Osteoblast (primary cell): Measurements from ENCODE around the gene SLA2. TPM values are rescaled to one million over a fixed set of nuclear protein-coding genes. Genes with fewer than 3 reads are reported as not detected.
A peak's percentile ranks its signal among the peaks of the same experiment; 100 is the strongest.

Experiments used
- DNase-seq: peaks from one replicate; pipeline ENCODE4 v3.0.0; 2011; ENCODE audit warnings: low spot score, mixed read lengths; ENCODE audit not compliant: insufficient read length; ENCODE audit errors: missing footprints
- H2AFZ ChIP-seq: 2 replicates; pipeline ENCODE4 v1.6.0; 2011; ENCODE audit warnings: mild to moderate bottlenecking, low read length
- H3K27ac ChIP-seq: 2 replicates; pipeline ENCODE4 v1.5.1; 2011; ENCODE audit warnings: mild to moderate bottlenecking, low read depth, low read length, moderate library complexity
- H3K27me3 ChIP-seq: 2 replicates; pipeline ENCODE4 v1.6.0; 2012; ENCODE audit warnings: mild to moderate bottlenecking, control low read depth, inconsistent platforms, low read length, moderate library complexity; ENCODE audit not compliant: insufficient read depth
- H3K36me3 ChIP-seq: 2 replicates; pipeline ENCODE4 v1.5.1; 2011; ENCODE audit warnings: mild to moderate bottlenecking, low read length, control low read depth, moderate library complexity; ENCODE audit not compliant: insufficient read depth
- H3K4me1 ChIP-seq: 2 replicates; pipeline ENCODE4 v1.5.1; 2011; ENCODE audit warnings: mild to moderate bottlenecking, low read length, control low read depth, moderate library complexity; ENCODE audit not compliant: insufficient read depth
- H3K4me2 ChIP-seq: 2 replicates; pipeline ENCODE4 v1.6.0; 2011; ENCODE audit warnings: mild to moderate bottlenecking, low read length; ENCODE audit not compliant: insufficient read depth
- H3K4me3 ChIP-seq: fragments of 200-600 bp; sonication (generic); 3 replicates; pipeline ENCODE4 v1.5.1; 2012; ENCODE audit warnings: mild to moderate bottlenecking, low read length, inconsistent platforms; ENCODE audit not compliant: insufficient read depth
- H3K79me2 ChIP-seq: 2 replicates; pipeline ENCODE4 v1.6.0; 2012; ENCODE audit warnings: mild to moderate bottlenecking, low read length, control low read depth, inconsistent platforms; ENCODE audit not compliant: insufficient read depth
- H3K9me3 ChIP-seq: 2 replicates; pipeline ENCODE4 v1.5.1; 2011; ENCODE audit warnings: low read depth, low read length, control low read depth
- H4K20me1 ChIP-seq: 2 replicates; pipeline ENCODE4 v1.6.0; 2012; ENCODE audit warnings: mild to moderate bottlenecking, low read length, control low read depth; ENCODE audit not compliant: insufficient read depth
- total RNA-seq: library from RNA; depleted of rRNA; stranded (reverse); fragments of >200 nt; gene quantifications from 2 replicates; pipeline ENCODE4 v1.2.3, GENCODE V29; 2012
- TF ChIP-seq, protein P1 (sequence below): IDR thresholded peaks from 2 replicates; pipeline ENCODE4 v1.5.1; 2011; ENCODE audit warnings: mild to moderate bottlenecking, low read depth, low read length, moderate library complexity; ENCODE audit errors: extremely low read depth

The SLA2 gene
- total RNA-seq, 1 donor, result 0.36 TPM

DNA sequence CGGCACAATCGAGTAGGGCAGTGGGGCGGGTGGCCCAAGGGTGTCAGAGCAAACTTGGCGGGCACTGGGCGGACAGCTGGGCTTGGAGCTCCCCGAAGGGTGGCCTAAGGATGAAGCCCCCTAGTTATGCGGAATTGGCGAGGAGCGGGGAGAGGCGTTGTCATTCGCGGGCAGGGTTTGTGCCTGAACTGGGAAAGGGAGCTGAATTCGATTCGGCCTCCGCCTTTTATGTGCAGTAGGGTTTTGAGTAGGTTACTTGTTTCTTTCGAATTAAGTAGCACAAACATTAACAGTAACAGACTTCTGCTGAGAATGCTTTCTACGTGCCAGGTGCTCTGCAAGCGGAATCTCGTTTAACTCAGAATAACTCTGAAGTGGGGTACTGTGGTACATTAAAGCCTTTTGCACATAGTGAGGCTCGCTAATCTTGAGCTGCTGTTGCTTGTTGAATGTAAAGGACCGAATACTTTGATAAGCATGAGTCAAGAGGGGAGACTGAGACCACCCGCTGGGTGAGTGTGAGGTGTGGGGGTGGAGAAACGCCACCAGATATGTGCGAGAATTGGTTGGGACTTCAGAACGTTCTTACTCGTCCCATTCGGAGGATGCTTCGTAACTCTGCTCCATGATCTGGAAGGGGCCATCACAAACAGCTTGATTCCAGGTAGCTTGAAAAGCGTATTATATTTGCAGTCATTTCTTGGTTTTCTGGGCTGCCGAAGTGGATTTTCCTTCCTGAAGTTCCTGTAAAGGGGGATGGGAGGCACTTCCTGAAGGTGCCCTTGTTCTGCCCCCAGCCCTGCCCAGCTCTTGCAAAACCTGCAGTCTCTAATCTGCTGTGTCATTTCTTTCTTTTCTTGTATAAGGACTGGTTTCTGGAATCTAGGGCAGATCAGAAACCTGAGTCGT is 39.6 kb downstream of the SLA2 start:
- Histone ChIP-seq H3K4me2 (peak overlapping the region; percentile 98), H3K4me3 (peak overlapping the region; percentile 93), H3K27ac (peak overlapping the region; percentile 48), H3K4me1 (peaks cover 17% of the 10 kb centered on the region), H3K79me2 (peaks cover 40% of the 10 kb centered on the region), H2AFZ (peak overlapping the region; percentile 45), H3K36me3 (peaks cover 38% of the 10 kb centered on the region), H3K27me3 (no peaks in the 10 kb centered on the region), H3K9me3 (no peaks in the 10 kb centered on the region), H4K20me1 (peaks cover 21% of the 10 kb centered on the region)
- TF ChIP-seq, protein P1, sequence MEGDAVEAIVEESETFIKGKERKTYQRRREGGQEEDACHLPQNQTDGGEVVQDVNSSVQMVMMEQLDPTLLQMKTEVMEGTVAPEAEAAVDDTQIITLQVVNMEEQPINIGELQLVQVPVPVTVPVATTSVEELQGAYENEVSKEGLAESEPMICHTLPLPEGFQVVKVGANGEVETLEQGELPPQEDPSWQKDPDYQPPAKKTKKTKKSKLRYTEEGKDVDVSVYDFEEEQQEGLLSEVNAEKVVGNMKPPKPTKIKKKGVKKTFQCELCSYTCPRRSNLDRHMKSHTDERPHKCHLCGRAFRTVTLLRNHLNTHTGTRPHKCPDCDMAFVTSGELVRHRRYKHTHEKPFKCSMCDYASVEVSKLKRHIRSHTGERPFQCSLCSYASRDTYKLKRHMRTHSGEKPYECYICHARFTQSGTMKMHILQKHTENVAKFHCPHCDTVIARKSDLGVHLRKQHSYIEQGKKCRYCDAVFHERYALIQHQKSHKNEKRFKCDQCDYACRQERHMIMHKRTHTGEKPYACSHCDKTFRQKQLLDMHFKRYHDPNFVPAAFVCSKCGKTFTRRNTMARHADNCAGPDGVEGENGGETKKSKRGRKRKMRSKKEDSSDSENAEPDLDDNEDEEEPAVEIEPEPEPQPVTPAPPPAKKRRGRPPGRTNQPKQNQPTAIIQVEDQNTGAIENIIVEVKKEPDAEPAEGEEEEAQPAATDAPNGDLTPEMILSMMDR, result no peak
- DNase-seq, result peak; percentile 72

DNA sequence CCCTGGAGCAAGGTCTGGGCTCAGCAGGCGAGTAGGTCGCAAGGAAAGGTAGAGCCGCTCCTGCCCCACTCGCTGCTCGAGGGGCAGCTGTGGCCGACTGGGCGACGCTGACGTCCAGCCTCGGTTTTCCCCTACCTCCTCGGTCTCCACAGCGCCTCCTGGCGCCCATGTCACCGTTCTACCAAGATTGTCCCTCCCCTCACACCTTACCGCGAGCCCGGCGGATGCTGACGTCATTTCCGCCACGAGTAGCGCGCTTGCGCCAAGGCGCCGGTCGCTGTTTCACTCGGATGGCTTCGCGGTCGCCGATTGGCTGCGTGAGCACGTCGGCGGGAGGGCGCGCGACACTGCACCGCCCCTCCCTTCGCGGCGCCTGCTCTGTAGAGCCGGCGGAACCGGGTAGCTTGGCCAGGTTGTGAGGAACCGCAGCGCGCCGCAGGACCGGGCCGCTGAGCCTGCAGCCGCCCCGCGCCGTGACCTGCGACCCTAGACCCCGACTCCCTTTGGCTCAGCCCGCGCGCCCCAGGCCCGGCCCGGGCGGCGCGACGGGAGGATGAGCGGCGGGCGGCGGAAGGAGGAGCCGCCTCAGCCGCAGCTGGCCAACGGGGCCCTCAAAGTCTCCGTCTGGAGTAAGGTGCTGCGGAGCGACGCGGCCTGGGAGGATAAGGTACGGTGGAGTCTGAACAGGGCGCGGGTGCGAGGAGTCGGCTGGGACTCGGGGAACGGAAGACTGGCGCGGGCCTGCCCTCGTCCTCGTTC is 40.4 kb downstream of the SLA2 start, which contains the start of gene RAB5IF:
RAB5IF (plus strand) TSS at position 381 of the 759 bp plus-strand sequence; CDS start at position 554, 173 bp downstream.
- Histone ChIP-seq H3K27ac (peak within 1 kb of the TSS; percentile 73), H3K36me3 (peaks cover 31% of the 10 kb centered on the region), H2AFZ (peak within 1 kb of the TSS; percentile 93), H3K4me2 (peak within 1 kb of the TSS; percentile 98), H3K9me3 (no peaks in the 10 kb centered on the region), H3K4me3 (peak within 1 kb of the TSS; percentile 93), H4K20me1 (peaks cover 21% of the 10 kb centered on the region), H3K27me3 (no peaks in the 10 kb centered on the region), H3K79me2 (peaks cover 38% of the 10 kb centered on the region), H3K4me1 (peaks cover 17% of the 10 kb centered on the region)
- TF ChIP-seq, protein P1, result peak; percentile 96
- peak; percentile 98 for DNase-seq

DNA sequence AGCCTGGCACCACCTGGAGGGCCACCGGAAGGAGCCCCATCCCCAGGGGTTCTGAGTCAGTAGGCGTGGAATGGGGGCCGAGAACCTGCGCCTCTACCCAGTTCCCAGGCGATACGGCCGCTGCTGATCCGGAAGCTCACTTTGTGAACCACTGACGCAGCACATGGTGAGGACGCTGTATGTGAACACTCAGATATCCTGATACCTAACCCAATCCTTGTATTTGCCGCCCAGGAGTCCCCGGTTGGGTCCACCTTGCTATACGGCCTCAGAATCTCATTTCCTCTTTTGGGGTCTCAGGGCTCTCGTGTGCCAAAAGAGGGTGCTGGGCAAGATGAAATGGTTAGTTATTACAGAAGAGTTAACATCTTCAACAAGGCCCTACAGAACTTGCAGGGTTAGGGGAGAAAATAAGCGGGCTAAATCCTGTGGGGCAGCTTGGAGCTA is 41.0 kb downstream of the SLA2 start:
- Histone ChIP-seq H3K4me2 (peak overlapping the region; percentile 91), H3K4me1 (peaks cover 17% of the 10 kb centered on the region), H3K27ac (peak overlapping the region; percentile 73), H3K4me3 (peak overlapping the region; percentile 93), H3K27me3 (no peaks in the 10 kb centered on the region), H4K20me1 (peaks cover 21% of the 10 kb centered on the region), H3K79me2 (peaks cover 38% of the 10 kb centered on the region), H3K9me3 (no peaks in the 10 kb centered on the region), H2AFZ (peak overlapping the region; percentile 93), H3K36me3 (peaks cover 25% of the 10 kb centered on the region)
- no peak for DNase-seq
- TF ChIP-seq, protein P1, result no peak
